Tongue (tissue), 2 donors: ENCODE results near the gene ORM2. TPM values are rescaled to one million over a fixed set of nuclear protein-coding genes. Genes with fewer than 3 reads are reported as not detected.
"Not testable (repeated sequence)": the region's sequence is repeated elsewhere in the genome, so short reads cannot be mapped to it uniquely, and the experiment has no call there.

ENCODE experiments used
- DNase-seq: peaks from one replicate; pipeline ENCODE4 v3.0.0-alpha.2; 2015
- total RNA-seq: library from RNA; depleted of rRNA; stranded (reverse); fragments of >200 nt; gene quantifications from one replicate; pipeline ENCODE4 v1.2.3, GENCODE V29; 2014

ORM2 gene
- total RNA-seq: not detected

GRCh38 chr9:114329625-114330022 is at the start of gene ORM2:
Gene ORM2 (plus strand): TSS chr9:114329869. CDS start chr9:114329905, 36 bp downstream.
- DNase-seq: not testable (repeated sequence)

DNA sequence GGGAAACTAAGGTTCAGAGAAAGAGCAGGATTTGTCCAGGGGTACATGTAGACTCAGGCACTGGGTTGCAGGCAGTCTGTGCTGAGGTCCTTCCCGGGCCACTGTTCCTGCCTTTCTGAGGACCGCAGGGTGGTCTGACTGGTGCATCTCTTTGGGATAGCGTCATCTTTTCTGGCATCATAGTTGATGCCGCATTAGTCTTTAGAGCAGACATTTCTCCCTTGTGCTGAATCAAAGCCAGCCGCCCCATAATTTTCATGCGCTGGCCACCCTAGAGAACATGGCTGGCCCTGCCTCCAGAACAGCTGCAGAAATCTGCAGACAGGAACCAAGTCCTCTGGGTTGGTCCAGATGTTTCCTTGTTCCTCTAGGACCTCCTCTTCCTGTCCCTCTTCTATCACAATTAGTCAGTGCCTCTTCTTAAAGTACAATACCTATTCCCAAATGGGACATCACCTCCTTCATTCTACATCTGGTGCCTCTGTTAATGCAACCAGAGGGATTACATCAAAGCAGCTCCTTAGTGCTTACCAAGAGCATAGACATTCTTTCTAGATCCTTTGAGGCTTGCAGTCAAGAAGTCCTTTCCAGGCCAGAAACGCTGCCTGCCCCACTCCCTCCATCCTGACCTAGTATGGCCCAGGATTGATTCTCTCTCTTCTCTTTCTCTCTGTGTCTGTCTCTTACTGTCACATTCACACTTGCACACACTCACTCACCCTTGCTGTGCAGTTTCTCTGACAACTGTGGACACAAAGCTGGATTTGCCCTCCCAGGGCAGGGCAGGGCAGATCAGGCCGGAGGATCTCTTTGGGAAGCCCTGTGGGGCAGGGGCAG is 48.8 kb upstream of the ORM2 start:
- peak; percentile 94 for DNase-seq

- peak; percentile 95 for DNase-seq
Observed at GRCh38 chr9:114281473-114282103, 48.1 kb upstream of the ORM2 start.

GRCh38 chr9:114282104-114282485 is 47.6 kb upstream of the ORM2 start:
- no peak for DNase-seq

DNA sequence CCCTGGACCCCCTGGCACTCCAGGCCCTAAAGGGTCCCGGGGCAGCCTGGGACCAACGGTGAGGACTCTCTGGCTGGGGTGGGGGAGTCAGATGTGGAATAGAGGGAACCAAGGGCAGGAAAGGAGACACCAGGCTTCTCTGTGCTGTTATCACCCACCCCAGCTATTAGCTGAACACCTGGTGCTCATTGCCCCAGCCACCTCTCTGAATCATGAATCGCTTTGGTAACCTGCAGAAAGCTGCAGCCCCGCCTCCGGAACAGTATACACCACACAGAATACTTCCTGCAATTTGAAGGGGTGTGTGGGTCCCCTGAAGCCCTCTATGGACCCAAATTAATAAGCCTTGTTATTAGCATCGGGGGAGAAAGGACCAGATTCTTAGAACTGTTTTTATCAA is 47.2 kb upstream of the ORM2 start:
- DNase-seq: no peak

GRCh38 chr9:114282926-114283325 is 46.7 kb upstream of the ORM2 start:
- DNase-seq: peak; percentile 62

GRCh38 chr9:114283551-114284111 is 46.0 kb upstream of the ORM2 start:
- peak; percentile 48 for DNase-seq

GRCh38 chr9:114284316-114285060 is 45.2 kb upstream of the ORM2 start:
- no peak for DNase-seq

DNA sequence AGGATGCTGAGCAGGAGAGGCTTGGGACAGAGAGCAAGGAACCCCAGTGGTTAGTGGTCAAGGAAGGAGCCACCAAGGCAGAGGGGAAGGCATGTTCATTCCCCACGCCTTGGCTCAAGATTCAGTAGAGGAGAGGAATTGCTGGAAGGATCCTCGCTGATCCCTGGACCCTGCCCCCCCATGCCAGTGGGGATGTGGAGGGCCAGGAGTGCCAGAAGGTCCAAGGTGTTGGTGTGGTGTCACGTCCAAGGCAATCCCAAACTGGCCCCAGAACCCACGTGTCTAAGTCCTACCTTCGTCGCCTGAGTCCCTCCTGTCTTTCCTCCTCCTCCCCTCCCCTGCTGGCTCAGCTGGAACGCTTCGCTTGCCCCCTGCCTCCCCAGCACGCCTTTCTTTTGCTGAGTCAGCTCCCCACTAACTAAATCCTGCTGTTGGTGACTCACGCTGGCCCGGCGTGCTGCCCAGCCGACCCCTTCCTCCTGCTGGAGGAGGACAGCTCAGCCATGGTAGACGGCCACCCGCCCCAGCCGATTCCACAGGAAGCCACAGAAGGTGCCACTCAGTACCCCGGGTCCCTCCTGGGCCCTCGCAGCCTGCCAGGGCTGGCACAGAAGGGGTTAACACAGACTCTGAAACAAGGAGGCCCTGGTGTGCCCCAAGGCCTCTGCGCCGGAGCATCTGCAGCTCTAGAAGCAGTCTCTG is 44.4 kb upstream of the ORM2 start:
- peak; percentile 57 for DNase-seq

DNA sequence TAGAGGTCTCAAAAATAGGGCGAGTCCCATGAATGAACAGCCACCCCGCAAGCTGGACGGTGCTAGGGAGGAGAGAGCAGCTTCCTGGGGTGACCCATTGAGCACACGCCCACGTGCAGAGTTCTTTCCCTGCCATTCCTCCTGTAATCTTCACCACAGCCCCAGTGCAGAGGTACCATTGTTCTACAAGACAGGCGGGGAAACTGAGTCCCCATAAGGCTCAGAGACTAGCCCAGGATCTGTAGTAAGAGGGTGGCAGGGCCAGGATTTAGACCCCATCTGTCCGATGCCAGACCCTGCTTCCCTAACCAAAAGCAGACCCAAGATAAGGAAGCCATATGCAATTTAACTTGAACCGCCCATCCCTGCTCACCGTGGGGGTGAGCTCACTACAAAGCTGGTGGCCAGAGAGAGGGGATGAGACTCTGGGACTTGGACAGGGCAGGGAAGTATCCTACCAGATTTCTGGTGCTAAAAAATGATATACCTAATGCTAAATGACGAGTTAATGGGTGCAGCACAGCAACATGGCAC is 43.5 kb upstream of the ORM2 start:
- DNase-seq: no peak

- peak; percentile 65 for DNase-seq
Observed at GRCh38 chr9:114287001-114287762, 42.5 kb upstream of the ORM2 start.

- peak; percentile 43 for DNase-seq
Observed at GRCh38 chr9:114287763-114288192, 41.9 kb upstream of the ORM2 start.

DNA sequence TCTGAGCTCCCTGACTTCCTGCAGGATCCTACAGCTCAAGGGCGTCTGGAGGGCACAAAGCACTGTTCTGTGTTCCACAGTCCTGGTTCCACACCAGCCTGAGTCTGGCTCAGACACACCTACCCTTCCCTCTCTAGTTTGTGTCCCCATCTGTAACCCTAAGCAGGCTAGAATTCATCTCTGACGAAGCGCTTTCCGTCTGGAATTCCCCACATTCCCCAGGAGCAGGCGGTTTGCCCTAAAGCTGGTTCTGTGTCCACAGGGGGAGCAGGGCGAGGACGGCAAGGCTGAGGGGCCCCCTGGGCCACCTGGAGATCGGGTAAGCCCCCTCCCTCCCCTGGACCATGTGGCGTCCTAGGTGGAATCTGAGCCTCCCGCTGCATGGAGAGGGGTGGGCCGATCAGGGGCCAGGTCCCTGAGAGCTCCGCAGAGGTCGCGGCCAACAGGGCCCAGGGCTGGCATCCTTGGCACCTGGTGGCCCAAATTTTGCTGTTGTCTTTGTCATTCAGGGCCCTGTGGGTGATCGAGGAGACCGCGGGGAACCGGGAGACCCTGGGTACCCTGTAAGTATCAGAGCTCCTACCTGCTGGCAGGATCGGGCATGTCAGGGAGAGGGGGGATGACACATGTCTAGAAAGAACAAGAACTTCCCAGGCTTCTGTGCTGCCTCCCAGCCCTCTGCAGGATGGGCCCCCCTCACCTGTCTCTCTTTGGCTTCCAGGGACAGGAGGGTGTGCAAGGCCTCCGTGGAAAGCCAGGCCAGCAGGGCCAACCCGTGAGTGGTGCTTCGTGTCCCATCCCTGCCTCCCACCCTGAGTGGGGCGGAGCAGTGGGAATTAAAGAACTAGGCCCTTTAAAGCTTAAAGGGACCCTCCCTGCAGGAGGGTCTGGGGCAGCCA is 41.2 kb upstream of the ORM2 start:
- peak; percentile 40 for DNase-seq

DNA sequence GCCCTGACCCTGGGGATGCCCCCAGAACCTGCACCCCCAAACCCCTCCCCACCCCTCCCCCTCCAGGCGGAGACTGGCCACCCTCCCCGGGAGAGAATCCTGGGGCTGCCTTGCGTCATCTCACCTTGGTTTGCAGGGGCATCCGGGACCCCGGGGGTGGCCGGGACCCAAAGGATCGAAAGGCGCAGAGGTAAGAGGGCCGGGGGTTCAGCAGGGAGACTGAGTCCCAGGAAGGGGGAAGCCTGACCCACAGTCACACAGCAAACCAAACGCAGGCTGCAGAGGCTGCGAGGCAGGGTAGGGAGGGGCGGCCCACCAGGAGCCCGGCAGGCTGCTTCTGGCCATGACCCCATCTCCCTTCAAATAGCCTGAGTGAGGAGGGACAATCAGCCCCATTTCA is 40.6 kb upstream of the ORM2 start:
- DNase-seq: no peak

DNA sequence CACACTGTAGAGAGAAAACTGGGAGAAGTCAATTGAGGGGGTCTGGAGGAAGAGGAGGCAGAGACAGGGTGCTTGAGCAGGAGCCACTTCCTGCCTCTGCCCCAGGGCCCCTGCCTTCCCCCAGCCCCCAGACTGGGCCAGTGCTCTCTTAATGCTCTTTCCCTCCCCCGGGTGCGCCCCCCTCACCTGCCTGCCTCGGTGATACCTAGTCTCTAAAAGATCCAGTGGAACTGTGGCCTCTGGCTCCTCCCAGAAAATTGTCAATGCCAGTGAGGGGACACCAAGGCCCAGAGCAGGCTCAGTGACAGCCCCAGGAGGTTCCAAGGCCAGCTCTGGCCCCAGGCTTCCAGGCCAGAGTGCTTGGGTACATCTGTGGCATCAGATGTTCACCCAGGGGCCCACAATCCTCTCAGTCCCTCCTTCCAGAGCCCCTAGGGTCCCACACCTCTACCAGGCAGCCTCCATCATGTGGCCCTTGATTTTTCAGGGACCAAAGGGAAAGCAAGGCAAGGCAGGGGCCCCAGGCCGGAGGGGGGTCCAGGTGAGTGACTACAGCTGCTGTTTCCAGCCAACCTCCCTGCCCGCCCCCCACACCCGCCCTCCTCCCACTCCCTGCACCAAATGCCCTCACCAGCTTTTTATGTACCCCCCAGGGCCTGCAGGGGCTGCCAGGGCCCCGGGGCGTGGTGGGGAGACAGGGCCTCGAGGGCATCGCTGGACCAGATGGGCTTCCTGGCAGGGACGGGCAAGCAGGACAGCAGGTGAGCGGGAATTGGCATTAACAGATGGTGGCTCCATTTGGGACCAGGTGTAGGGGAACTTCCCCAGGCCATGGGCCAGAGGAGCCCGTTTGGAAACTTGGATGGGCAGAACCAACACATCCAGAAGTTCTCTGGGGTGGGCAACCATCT is 39.8 kb upstream of the ORM2 start:
- DNase-seq: no peak

GRCh38 chr9:114290561-114290986 is 39.1 kb upstream of the ORM2 start:
- DNase-seq: no peak

GRCh38 chr9:114291064-114291474 is 38.6 kb upstream of the ORM2 start:
- peak; percentile 89 for DNase-seq

DNA sequence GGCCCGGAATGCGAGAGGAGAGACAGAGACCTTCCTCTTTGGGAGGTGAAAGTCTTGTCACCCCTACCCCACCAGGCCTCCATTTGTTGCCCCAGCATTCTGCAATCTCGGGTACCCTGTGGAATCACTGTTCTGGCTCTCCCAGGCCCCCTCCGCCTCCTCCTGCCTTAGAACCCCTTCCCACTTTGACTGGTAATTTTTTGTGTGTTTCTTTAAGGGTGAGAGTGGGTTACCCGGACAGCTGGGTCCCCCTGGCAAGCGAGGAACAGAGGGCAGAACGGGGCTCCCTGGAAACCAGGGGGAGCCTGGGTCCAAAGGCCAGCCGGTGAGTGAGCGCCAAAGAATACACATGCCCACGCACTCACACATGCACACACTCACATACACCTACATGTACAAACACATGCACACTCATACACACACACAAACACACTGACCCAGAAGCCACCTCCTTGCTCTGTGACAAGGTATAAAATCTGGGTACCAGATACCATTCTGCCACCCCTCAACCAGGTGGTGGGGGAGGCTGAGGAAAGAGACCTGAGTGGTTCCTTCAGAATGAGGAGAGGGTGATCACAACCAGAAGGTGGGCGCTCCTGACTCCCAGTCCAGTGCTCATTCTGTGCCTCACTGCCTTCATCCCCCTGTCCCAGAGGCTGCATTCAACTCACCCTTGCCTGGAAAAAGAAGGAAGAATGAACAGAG is 37.6 kb upstream of the ORM2 start:
- DNase-seq: no peak
